Measurements from ENCODE around the gene ZNF208.

- TF ChIP-seq CTCF (IDR thresholded peaks at IDR 0.05) (no peak), EZH2 (IDR thresholded peaks at IDR 0.05) (no peak)
Observed at GRCh38 chr19:21908066-21908465, 102.7 kb downstream of the ZNF208 start.

Data from neural progenitor cell (in vitro differentiated cells).